Activated T-helper 1 cell treated with Interleukin-2 at 50 U/mL for 16 hours (primary cell): ENCODE data around the gene FAM187B.
"Not testable (repeated sequence)": the region's sequence is repeated elsewhere in the genome, so short reads cannot be mapped to it uniquely, and the experiment has no call there.

Source experiments
- DNase-seq: peaks from one replicate; pipeline ENCODE4 v3.0.0-alpha.2; 2020; ENCODE audit warnings: low read depth

The FAM187B gene

DNA sequence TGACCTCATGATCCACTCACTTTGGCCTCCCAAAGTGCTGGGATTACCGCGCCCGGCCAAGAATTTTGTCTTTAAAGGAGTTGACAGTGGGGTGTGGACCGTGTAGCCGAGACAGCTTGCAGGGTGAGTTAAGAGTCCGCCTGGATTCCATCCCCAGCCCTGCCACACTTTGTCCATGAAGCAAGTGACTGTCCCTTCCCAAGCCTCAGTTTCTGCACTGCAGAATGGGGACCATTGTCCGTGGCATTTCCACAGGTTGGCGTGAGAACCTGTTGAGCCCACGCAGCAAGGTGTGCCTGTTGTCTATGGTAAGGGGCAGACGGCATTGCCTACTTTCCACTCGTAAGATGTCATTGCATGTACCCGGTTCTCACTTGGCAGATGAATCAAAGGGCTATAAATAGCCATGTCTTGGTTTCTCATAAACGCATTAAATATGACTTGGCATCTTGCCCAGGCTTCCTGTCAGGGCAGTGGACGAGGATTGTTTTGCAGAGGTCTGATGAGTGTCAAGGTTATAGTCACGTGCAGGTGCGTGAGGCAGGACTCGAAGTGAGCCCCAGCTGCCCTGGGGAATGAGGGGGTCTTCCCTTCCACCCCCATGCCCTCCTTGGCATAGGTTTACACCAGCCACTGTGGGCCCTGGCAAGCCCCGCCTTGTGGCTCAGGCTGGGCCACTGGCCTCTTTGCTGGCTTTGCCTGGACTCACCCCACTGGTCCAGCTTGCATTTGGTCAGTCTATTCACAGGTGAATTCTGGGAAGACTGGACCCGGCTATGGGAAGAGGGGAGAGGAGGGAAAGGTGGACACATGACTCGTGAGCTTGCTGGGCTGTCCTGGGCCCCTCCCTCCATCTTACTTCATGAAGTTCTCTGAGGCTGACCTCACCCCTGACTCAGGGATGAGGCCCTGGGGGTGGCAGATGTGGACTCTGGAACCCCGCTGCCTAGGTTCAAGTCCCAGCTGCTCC lies 14.6 kb downstream of the FAM187B start:
- DNase-seq, result peak; percentile 61

DNA sequence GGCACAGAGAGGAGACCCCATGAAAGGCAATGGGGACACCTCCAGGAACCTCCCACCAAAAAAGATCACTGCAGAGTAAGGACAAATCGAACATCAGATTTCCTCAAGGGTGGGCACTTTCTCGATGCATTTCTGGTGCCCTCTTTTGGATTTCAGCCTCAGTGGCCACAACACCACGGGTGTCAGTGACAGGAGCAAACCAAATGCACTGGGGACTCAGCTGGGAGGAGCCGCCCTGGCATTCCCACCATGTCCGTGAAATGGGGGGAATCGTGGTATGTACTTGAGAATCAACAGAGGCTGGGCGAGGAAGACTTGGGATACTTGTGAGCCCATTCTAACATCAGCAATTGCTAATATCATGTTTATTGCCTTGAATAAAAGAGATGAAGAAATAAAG lies 16.3 kb downstream of the FAM187B start:
- DNase-seq, result no peak

DNA sequence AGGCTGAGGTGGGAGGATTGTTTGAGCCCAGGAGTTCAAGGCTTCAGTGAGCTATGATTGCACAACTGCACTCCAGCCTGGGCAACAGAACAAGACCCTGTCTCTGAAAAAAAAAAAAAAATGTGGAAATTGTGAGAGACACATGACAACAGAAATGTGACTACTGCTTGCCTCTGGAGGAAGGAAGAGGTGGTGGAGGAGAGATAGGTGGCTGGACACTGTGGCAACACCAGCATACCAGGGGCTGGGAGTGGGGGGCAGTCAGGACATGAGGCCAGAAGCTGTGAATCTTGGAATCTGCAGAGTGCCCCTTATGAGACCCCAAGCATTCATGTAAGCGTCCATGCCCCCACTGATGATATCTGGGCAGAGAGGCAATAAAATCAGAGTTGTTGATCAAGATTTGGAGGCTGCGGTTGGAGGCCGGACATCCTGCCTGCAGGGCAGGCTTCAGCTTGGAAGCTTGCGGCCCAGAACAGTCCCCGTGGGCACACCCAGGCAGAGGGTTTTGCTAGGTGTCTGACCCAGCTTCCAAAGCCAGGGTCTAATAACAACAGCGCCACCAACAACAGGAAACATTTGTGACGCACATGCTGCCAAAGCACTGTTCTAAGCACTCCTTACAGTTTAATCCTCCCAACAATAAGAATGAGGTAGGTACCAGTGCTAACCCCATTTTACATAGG lies 16.9 kb downstream of the FAM187B start:
- DNase-seq, result peak; percentile 80

GRCh38 chr19:35209646-35210045 lies 18.9 kb downstream of the FAM187B start:
- no peak for DNase-seq

DNA sequence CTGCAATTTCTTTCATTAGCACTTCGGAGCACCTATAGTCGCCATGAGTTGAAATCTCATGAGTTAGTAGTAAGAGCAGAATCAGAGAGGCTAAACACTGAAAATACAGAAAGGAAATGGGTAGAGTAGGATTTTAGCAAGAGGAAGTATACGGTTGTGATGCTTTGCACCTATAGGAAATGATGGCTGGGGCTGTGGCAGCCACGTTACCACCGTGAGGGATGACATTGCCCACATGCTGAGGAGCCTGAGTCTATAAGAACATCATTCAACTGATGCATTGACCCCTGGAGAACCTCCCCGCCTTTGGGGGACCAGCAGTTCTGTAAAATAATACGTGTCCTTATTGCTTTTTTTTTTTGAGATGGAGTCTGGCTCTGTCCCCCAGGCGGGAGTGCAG lies 20.4 kb downstream of the FAM187B start:
- no peak for DNase-seq

DNA sequence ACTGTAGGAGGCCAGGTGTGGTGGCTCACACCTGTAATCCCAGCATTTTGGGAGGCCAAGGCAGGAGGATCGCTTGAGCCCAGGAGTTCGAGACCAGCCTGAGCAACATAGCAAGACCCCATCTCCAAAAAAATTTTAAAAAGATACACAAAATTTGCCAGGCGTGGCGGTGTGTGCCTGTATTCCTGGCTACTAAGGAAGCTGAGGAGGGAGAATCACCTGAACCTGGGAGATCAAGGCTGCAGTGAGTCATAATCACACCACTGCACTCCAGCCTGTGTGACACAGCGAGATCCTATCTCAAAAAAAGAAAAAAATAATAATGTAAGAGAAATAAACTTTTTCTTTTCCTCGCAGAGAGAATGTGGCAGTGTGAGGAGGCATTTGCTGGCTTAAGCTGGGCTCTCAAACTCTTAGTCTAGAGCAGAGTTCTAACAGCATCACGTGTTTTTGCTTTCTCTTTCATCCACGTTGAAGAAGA lies 21.1 kb downstream of the FAM187B start:
- DNase-seq, result no peak

DNA sequence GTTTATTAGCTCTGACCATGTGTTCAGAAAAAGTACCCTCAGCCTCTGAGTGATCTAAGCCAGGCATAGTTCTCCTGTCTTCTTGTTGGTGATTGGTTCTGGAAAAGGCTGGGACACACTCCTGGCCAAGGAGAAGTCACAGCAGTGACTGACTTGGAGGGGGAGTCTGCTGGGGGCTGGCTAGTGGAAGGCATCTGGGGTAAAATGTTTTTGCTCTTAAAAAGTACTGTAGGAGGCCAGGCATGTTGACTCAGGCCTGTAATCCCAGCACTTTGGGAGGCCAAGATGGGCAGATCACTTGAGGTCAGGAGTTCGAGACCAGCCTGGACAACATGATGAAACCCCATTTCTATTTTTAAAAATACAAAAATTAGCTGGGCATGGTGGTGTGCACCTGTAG lies 21.7 kb downstream of the FAM187B start:
- DNase-seq, result no peak

GRCh38 chr19:35206379-35206778 lies 22.2 kb downstream of the FAM187B start:
- DNase-seq, result peak; percentile 43

DNA sequence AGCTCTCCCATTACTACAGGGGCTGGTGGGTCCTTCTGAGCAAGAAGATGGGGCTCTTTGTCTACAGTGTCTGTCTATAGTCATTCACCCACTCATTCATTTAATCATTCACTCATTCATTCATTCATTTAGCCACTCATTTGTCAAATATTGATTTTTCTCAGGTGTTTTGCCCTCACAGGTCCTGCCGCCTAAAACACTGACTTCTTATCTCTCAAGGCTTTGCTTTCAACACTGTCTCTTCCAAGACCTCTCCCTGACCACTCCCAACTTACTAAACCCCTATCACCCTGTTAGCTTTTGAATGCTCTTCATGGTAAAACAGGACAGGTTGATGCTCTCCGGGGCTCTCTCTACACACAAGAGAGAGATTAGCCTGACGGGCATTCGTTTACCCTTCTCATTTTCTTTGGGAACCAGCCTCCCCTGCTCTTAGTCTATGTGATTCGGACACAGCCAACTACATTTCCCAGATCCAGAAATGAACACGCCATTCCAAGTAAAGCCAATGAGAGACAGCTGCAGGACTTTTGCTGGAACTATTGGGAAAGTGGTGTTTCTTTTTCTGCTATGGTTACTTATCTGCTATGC lies 22.7 kb downstream of the FAM187B start:
- no peak for DNase-seq

DNA sequence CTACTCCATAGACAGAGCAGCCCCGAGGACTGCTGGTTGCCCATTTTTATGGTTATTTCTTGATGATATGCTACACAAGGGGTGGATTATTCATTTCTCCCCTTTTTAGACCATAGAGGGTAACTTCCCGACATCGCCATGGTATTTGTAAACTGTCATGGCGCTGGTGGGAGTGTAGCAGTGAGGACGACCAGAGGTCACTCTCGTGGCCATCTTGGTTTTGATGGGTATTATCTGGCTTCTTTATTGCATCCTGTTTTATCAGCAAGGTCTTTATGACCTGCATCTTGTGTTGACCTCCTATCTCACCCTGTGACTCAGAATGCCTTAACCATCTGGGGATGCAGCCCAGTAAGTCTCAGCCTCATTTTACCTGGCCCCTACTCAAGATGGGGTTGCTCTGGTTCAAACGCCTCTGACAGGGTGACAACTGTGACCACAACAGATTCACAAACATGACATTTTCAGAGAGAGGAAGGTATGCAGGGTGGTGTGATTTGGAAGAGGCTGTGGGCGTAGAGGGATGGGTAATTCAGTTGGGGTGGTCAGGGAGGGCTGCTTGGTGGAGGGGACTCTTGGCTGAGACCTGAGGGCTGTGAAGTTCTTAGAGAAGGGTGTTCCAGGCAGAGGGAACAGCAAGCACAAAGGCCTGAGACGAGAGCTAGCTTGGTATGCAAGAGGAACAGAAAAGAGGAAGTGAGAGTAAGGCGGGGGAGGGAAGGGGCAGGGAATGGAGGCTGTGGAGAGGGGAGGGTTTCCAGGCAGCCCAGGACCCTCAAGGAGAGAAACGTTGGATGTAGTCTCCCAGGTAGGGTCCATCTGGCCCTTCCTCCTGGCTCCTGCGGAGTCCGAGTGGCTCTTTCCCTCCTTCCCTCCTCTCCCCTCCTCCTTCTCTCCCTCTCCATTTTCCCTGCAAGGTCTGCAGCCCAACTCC lies 23.5 kb downstream of the FAM187B start:
- DNase-seq, result no peak

DNA sequence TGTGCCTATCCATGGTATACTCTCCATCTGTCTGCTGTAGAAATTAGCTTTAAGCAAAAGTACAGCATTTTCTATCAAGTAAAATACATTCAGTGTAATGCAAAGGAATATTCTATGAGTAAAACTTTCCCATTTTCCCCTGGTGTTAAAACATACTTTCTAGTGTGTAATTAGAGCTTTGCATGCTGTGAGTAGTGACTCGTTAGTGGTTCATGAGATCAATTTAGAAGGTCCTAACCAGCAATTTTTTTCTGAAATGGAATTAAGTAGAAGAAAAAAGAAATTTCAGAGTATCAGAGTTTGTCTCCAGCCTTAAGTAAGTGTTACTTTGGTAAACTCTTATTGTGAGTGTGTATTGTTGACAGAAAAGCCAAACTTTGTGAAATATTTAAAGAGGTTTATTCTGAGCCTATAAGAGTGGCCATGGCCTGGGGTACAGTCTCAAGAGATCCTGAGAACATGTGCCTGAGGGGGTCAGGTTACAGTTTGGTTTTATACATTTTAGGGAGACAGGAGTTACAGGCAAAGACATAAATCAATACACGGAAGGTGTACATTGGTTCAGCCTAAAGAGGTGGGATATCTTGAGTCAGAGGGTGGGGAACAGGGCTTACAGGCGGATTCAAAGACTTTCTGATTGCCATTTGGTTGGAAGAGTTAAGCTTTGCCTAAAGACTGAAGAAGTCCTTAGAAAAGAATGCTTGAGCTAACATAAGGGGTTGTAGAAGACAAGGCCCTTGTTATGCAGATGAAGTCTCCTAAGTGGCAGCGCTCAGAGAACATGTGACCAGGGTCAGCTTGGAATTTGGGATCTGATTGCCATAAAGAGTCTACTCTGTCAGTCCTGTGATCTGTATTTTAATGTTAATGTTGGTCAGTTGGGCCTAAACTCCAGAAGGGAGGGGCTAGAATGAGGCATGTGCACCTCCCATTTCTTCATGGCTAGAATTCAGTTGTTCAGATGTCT lies 25.5 kb downstream of the FAM187B start:
- DNase-seq, result no peak

DNA sequence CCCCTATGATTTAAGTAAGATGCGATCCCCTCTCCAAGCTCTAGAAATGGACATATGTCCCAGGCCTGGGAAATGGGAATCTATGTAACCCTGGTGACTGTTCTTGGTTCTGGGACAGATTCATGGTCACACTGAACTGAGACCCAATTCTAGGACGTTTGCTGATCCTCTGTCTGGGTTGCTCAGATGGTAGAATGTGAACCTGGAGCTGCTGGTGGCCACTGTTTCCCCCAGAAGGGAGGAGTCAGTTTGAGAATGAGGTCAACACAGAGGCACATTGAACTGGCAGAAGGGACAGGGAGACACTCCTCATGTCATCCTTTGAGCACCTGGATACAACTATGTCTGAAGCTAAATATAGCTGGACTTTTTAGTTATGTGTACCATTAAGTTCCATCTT lies 29.1 kb downstream of the FAM187B start:
- no peak for DNase-seq

- not testable (repeated sequence) for DNase-seq
Measured at GRCh38 chr19:35196861-35197260, 31.7 kb downstream of the FAM187B start.

DNA sequence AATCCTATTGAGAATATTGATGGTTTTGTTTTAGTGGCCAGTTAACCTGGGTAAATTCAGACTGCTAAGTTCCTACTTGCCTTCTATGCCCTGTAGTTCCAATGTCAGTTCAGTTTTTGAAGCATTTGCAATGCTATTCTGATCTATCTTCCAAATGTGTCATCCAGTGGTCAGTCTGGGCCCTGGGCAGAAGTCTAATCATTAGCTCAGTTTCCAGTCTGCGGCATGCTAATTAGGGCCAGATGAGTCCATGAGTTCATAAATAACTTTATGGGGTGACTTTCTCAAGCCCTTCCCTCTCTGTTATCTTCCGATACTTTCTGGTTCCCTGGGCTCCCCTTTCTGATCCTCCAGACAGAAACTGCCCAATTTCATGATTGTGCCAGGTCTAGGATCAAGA lies 32.7 kb downstream of the FAM187B start:
- no peak for DNase-seq

DNA sequence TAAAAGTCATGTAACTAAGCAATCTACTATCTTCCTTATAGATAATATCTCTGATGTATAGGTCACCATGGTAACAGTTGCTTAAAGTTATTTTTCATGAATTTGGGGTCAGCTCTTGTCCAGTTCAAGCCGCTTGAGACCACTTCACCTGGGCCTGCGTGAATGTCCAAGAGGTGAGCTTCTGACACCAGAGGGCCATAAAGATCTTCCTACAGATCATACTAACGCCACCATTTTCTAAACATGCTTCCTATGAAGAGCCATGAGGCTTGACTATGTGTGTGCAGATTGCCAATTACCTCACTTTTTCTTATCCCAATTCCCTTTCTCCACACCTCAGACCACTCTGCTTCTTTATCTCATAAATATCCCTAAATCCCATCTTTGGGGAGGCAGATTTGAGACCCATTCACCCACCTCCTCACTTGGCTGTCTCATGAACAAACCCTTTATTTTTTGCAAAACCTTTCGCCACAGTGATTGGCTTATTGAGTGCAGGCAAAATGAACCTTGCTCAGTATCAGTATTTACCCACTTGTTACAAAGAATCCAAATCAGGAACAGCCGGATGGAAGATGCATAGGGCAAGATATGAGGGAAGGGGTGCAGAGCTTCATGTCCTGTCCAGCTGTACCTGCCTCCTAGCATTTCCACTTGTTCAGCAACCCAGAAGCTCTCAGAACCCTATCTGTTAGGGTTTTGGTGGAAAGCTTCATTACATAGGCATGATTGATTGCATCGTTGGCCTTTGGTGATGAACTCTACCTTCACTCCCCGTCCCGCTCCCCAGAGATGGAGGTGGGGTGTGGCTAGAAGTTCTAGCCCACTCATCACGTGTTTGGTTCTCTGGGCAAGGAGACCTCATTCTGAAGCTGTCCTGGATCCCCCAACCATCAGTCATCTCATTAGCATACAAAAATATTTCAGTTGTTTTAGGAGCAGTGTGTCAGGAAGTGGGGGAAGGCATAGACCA lies 34.2 kb downstream of the FAM187B start:
- no peak for DNase-seq

DNA sequence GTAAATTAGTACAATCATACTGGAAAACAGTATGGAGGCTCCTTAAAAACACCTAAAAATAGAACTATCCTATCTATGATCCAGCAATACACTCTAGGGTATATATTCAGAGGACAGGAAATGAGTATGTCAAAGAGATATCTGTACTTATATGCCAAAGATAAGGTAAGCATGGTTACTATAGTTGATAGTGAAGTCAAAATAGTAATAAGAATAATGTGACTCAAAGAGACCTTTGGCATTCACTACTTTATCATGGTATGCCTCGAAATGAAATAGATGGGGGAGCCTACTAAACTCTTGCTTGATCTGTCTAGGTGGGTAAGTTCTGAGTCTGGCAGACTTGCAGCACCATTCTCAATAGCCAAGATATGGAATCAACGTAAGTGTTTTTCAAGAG lies 43.7 kb downstream of the FAM187B start:
- DNase-seq, result no peak

GRCh38 chr19:35184267-35184666 lies 44.3 kb downstream of the FAM187B start:
- no peak for DNase-seq

GRCh38 chr19:35181387-35181786 lies 47.2 kb downstream of the FAM187B start:
- DNase-seq, result no peak

GRCh38 chr19:35179830-35180229 lies 48.7 kb downstream of the FAM187B start:
- DNase-seq, result no peak
